H1 (cell line): ENCODE data around the gene DAZAP1. TPM values are rescaled to one million over a fixed set of nuclear protein-coding genes. Genes with fewer than 3 reads are reported as not detected.
A peak's percentile ranks its signal among the peaks of the same experiment; 100 is the strongest.

Experiments
- CREB1 ChIP-seq: IDR thresholded peaks from 2 replicates; pipeline ENCODE4 v1.6.1; 2012; ENCODE audit warnings: inconsistent platforms
- CTCF ChIP-seq, 3 experiments: IDR thresholded peaks; 1 replicate in 2 of 3; 2 replicates in 1 of 3; pipeline versions ENCODE4 v1.5.1 to v1.6.1; 2011; ENCODE audit warnings: low read length in 3 of 3, mild to moderate bottlenecking in 3 of 3, inconsistent platforms in 2 of 3, low read depth in 1 of 3, moderate library complexity in 1 of 3; ENCODE audit not compliant: insufficient read depth in 1 of 3; ENCODE audit errors: control extremely low read depth in 1 of 3
- FOSL1 ChIP-seq: IDR thresholded peaks from 2 replicates; pipeline ENCODE4 v1.6.1; 2011; ENCODE audit warnings: mild to moderate bottlenecking, low read depth, low read length, moderate library complexity; ENCODE audit not compliant: insufficient read depth
- MAX ChIP-seq: IDR thresholded peaks from 2 replicates; pipeline ENCODE4 v1.6.1; 2012; ENCODE audit warnings: inconsistent platforms
- NANOG ChIP-seq: IDR thresholded peaks from 2 replicates; pipeline ENCODE4 v1.6.1; 2011; ENCODE audit warnings: low read length, low read depth, mild to moderate bottlenecking, inconsistent platforms; ENCODE audit not compliant: insufficient read depth, poor library complexity, severe bottlenecking
- POU5F1 ChIP-seq: IDR thresholded peaks from 2 replicates; pipeline ENCODE4 v1.6.1; 2011; ENCODE audit warnings: low read depth, mild to moderate bottlenecking, low read length, moderate library complexity
- SAP30 ChIP-seq: fragments of 300-600 bp; sonication (generic); IDR thresholded peaks from 2 replicates; pipeline ENCODE4 v1.7.1; 2012; ENCODE audit warnings: low read length, moderate library complexity, mild to moderate bottlenecking, inconsistent platforms; ENCODE audit not compliant: insufficient read depth, insufficient replicate concordance
- SIN3A ChIP-seq, 2 experiments: IDR thresholded peaks in 1 of 2; conservative IDR thresholded peaks in 1 of 2; 2 replicates each; pipeline ENCODE4 v1.6.1; 2011 to 2012; ENCODE audit warnings: low read length in 2 of 2, improper control_type of control experiment in 1 of 2, low read depth in 1 of 2, mild to moderate bottlenecking in 1 of 2
- TAF7 ChIP-seq: optimal IDR thresholded peaks from 2 replicates; pipeline ENCODE3; 2011; ENCODE audit warnings: low read depth, mild to moderate bottlenecking, inconsistent platforms, low read length, moderate library complexity, borderline replicate concordance
- TEAD4 ChIP-seq: IDR thresholded peaks from 2 replicates; pipeline ENCODE4 v1.6.1; 2012; ENCODE audit warnings: low read depth, low read length, inconsistent platforms, mixed read lengths
- polyA plus RNA-seq, 7 experiments: library from polyadenylated mRNA; depleted of rRNA in 3 of 7; stranded (reverse) in 5 of 7; unstranded in 2 of 7; fragments of >200 nt in 5 of 7; fragments of 200-250 nt in 2 of 7; gene quantifications; 1 replicate in 5 of 7; 2 replicates in 1 of 7; 4 replicates in 1 of 7; pipeline versions ENCODE4 v1.2.1 to v1.2.3, GENCODE V29; 2011 to 2013; ENCODE audit warnings: missing spikeins in 2 of 7, mixed read lengths in 2 of 7
- total RNA-seq: library from RNA; stranded (reverse); fragmentation: NEBNext Ultra II Directional; extraction: Animal tissue kit (Norgen Biotek cat#: 25700); gene quantifications from 2 replicates; pipeline ENCODE4 v1.2.1, GENCODE V29; 2021

Gene DAZAP1
- total and polyA plus RNA-seq, 2 of the 8 experiments (the other 6 are each of a cell fraction or from before 2014, with no cell fraction given) = 79.6 to 341 TPM

- no peak for TF ChIP-seq CTCF (IDR thresholded peaks at IDR 0.05; ENCODE audit: control extremely low read depth in 1 of 3, insufficient read depth in 1 of 3, low read depth in 1 of 3, low read length in 3 of 3)
- peak; percentile 70 for TF ChIP-seq MAX
- no peak for TF ChIP-seq FOSL1
- no peak for TF ChIP-seq TEAD4
- TF ChIP-seq TAF7 = no peak
- TF ChIP-seq NANOG = no peak
- peak; percentile 76 to 86; a peak in 2 of 4 replicates for TF ChIP-seq SIN3A (conservative IDR thresholded peaks at IDR 0.05 in 1 of 2, IDR thresholded peaks at IDR 0.05 in 1 of 2; ENCODE audit: low read depth in 1 of 2, low read length in 2 of 2)
- TF ChIP-seq SAP30 = no peak
- TF ChIP-seq POU5F1 = no peak
- 0 out of 2 replicates have a peak, but pooled peaks have one; percentile 18 for TF ChIP-seq CREB1
- TF ChIP-seq, all 59 proteins: peak for 4
Measured at GRCh38 chr19:1446713-1447481, 39.5 kb downstream of the DAZAP1 start (continued).
